GM21737 (cell line): Measurements from ENCODE around the gene CLNK.

Experiments used
- ATAC-seq: cut with Tn5 transposase; IDR thresholded peaks from one replicate; pipeline ENCODE4 v1.9.1; 2021; ENCODE audit warnings: mild to moderate bottlenecking, moderate library complexity; ENCODE audit not compliant: unreplicated experiment

CLNK gene

DNA sequence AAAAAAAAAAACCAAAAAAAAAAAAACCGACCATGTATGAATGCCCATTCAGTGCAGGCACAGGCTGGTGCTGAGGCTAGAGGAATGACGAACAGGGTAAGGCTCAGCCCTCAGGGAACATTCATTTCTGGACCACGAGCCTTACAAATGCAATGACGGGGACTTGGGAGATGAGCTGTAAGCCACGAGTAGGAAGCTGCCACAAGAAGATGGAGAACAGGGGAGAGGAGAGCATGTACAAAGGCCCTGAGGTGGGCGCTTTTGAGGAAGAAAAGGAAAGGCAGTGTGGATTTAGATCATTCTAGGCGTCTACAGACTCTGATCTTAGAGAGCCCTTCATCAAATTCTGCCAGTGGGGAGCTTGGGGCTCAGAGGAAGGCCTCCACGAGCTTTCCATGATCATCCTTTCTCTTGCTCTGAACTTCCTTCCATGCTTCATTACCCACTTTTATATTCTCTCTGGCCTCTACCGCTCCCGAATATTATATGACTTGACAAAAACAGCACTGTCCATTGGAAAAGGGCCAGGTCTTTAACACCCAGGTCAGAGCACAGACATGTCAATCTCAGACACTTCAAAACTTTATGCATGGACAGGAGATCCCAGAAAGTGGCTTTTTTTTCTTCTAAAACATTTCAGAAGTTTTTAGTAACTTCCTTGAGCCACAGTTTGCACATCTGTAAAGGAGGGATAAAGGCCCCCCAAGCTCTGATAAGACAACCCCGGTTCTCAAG is 224.1 kb downstream of the CLNK start:
- no peak for ATAC-seq

DNA sequence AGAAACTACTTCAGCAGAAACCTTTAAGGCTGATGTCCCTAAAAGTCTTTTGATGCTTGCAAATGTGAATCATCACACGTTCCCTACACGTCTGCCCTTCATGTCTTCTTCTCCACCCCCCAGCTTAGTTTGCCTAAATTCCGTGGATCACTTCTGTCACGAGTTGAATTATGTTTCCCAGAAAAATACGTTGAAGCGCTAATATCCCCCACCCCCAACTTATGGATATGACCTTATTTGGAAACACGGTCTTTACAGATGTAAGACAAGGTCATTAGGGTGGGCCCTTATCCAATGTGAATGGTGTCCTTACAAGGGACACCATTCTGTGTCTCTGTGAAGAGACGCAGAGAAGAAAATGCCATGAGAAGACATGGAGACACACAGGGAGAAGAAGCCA is 225.3 kb downstream of the CLNK start:
- no peak for ATAC-seq

DNA sequence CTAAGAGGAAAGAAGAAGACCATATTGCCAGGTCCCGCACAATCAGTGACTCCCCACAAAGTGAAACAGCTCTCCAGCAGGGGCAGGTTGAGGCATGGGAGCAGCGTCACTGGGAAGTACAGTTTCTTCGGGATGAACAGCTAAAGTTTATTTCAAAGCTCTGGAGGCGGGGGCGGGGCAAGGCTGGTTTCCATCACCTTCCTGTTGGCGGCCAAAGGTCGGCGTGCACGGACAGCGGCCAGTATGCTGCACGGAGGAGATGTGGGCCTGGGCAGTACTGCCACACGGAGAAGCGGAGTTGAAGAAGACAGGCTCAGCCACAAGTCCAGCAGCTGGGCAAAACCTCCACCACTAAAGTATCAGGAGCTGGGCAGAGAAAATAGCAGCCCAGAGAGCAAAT is 226.4 kb downstream of the CLNK start:
- ATAC-seq: no peak

DNA sequence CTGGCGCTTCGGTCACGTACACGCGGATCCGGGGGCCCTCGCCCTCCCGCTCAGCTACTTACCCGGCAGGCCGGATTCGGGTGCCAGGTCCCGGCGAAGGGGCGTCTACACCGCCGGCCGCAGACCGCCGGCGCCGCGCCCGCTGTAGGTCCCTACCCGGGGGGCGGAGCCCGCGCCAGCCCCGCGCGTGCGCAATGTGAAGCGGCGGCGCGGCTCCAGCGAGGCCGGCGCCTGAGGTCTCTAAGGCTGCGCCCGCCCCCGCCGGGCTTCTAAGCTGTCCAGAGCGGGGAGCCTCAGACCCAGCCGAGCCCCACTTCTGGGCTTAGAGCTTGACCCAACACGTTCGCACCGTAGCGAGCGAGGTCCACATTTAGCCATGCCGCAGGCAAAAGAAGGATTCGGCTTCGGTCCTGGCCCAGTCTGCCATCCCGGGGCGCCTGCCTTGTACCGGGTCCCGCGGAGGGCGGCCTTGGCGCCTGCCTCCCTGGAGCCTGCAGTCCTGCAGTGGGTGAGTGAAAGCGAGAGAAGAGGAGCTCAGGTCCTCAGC is 227.2 kb downstream of the CLNK start, which contains the start of gene ZNF518B:
Gene ZNF518B, minus strand, starts transcription at position 172 of the 547 bp plus-strand sequence. CDS start 11,098 bp downstream, outside the sequence.
- peak; percentile 78 for ATAC-seq

DNA sequence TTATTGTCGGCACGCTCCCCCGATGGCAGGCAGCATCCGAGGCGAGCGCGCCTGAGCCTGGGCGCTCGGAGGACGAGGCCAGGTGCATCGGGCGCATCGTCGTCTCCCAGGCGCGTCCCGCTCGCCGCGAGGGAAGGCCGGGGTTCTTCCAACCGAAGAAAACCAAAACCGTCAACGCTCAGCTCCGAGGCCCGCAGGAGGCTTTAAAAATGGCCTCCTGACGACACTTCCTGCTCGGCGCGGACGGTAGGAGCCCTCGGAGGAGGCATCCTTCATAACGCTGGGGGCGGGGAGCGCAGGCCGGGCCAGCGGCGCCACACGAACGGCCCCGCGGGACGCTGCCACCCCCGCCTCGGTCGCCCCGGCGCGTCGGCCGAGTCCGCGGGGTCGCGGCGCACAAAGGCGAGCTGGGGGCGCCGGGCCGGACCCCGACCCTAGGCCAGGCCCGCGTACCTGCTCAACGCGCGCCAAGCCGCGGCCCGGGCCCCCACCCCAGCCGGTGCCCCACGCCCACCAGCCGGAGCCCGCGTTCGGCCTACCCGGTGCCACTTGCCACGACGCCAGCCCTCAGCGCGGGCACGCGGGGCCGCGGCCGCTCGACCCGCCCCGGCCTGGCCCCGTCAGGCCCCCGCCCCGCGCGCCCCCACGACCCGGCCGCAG is 227.8 kb downstream of the CLNK start:
- peak; percentile 57 for ATAC-seq

DNA sequence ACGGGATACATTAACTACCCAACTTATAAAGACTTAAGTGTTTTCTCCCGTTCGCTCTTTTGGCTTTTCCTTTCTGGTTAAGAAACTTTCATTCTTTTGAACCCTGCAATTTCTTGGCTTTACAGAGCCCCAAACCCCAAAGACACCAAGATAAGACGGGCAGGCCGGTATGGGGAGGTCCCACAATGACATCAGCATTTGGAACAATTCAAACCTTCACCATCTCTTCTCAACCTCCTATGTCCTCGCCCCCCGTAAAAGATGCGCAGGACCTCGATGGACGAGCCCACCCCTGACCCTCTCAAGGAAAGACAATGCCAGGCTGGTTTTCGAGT is 228.3 kb downstream of the CLNK start:
- ATAC-seq: no peak

DNA sequence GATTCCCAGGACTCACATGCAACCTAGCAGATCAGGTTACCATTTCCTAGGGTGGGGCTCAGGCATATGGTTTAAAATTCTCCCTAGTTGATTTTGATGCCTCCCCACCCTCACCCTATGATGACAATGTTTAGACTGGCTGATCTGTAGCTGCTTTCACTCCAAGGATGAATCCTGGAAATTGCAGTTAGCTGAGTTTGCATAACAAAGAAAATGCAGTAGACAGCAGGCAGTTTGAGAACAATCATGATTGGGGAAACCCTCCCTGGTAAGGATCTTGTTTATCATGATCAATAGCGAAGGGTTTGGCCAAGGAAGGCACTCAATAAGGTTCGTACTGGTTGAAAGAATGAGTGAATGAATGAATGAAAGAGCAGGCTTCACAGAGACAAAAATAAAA is 229.4 kb downstream of the CLNK start:
- no peak for ATAC-seq

DNA sequence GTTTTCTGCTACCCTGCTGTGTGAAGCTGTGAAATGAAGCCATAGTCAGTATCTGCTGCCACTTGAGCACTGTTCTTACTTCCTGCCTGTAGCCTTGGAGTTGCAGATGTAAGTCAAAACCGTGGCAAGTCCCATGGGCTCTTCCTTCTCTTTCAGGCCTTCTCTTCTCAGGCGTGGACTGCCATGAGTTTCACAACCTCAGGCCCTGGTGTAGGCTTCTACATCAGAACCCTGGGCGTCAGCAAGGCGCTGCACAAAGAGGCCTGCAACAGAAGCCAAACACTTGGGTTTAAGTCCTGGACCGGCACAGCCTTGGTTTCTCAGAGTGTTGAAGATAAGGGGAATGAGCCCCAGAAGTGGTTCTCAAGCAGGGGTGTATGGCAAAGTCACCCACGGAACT is 229.8 kb downstream of the CLNK start:
- ATAC-seq: no peak

DNA sequence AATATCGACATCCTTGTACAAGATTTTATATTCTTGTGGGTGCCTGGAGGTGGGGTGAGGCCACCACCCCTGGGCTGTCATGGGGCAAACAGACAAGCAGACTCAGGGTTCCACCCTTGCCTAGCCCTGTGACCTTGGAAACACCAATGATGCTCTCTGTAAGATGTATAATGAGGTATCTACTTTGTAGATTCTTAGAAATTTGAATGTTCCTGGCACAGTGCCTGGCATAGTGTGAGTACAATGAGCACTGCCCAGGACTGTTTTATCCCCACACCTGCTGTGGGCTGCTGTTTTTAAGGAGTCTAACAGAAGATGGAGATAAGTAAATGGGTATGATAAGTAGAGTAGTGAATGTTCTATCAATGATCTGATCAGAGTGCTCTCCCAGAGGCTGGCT is 230.4 kb downstream of the CLNK start:
- ATAC-seq: no peak

DNA sequence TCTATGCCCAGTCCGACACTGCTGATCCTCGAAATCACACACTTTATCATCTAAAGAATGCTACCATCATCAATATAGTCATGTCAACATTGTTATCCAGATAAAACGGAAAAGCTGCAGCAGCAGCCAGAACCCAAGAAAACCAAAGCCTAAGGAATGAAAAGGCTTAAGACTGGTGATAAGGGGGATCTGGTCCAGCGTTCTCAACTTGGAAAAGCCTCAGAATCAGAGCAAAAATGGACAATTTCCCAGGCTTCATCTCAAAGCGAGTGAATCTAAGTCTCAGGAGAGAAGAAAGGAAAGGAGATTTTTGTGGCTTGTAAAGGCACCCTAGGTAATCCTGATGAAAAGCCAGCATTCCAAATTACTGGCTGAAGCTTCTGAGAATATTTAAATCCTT is 235.6 kb downstream of the CLNK start:
- ATAC-seq: no peak

DNA sequence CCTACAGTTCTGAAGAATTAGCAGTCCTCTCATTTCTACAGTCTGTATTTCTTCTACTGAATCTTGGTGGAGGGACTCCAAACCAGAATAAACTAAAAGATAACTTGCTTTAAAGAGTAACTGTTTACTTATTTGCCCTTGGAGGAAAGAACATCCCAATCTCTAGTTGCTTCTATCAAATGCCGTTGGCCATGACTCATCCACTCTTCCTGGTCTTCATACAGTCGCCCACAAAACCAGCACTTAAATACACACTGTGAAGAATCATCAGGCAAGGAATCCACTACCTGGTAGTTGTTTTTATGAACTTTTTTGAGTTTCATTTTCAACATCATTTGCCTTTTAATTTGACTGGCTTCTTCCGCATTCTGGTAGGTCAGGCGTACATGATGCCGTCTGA is 241.6 kb downstream of the CLNK start:
- ATAC-seq: no peak

DNA sequence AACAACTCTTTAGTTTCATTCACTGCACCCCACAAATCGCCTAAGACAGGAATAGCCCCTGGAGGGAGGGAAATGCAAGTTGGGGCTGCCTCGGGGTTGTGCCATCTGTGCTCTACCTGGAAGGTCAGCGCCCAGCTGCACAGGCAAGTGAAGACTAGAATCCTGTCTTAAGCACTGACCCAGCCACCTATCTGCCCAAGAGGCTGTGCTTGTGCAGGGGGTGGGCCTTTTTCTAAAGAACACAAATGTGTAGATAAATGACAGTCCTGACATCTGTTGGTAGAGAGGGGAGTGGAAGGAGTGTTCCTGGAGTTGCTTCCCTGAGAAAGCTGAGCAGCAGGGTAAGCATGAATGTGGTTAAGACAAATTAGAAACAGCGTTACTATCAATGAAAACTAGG is 243.1 kb downstream of the CLNK start:
- ATAC-seq: no peak

DNA sequence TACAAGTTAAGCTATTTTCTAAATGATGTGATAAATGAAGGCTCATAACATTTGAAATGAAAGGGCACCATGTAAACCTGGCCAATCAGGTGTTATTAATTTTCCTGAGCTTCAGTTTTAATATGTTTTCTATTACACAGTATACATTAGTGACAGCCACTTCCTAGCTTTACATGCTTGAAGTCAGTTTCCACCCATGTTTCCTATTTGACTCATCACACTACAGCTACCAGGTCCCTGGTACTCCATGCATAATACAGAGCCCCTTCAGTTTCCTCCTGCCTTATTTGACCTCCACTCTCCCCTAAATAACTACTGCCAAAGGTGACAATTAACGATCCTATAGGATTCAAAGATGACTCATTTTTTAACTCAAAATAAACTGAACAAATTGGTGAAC is 245.6 kb downstream of the CLNK start:
- no peak for ATAC-seq

DNA sequence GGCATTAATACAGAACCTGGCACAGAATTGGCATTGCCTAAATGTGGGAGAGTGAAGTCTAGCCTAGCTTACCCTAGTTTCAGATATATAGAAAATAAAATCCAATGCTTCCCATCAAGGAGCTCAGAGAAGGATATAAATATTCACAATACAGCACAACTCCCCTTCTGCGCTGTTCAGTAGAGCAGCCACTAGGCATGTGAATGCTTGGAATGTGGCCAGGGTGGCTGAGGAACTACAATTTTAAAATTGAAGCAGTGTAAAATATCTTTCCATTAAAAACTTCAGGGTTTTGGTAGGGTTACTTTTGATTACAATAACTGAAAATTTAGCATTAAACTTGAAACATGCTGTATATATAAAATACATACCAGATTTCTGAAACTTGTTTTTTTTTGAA is 246.8 kb downstream of the CLNK start:
- no peak for ATAC-seq
